ENCODE results near the gene OR7G1.

OR7G1 gene

GRCh38 chr19:9132422-9132821, 16.9 kb upstream of the OR7G1 start:
- Histone ChIP-seq H3K27ac (ENCODE audit: insufficient read depth in 1 of 2, low read depth in 1 of 2, low read length in 2 of 2, poor library complexity in 1 of 2, severe bottlenecking in 2 of 2) (no peak overlapping the region), H3K36me3 (ENCODE audit: control insufficient read depth in 4 of 4, insufficient read depth in 4 of 4, low read length in 3 of 4) (no peaks in the 10 kb centered on the region), H3K4me3 (ENCODE audit: control insufficient read depth in 1 of 7, extremely low read depth in 1 of 7, insufficient read depth in 4 of 7, low read depth in 2 of 7, low read length in 6 of 7) (no peak overlapping the region), H3K4me1 (ENCODE audit: control extremely low read depth in 1 of 4, control insufficient read depth in 4 of 4, insufficient read depth in 4 of 4, low read length in 3 of 4) (peaks cover 0 to 5% (median 3%) of the 10 kb centered on the region in 4 experiments), H3K27me3 (replicated peaks in 2 of 5; ENCODE audit: control insufficient read depth in 4 of 5, insufficient read depth in 5 of 5, low read length in 4 of 5) (no peaks in the 10 kb centered on the region), H3K9me3 (ENCODE audit: control extremely low read depth in 1 of 5, control insufficient read depth in 4 of 5, insufficient read depth in 2 of 5, low read depth in 1 of 5, low read length in 4 of 5) (no peaks in the 10 kb centered on the region)
- ChIA-PET CTCF (interaction anchor here (0.8 kb wide), 1 partner anchor 788 kb away, joined by 5 read pairs; no protein-coding TSS in a partner anchor), POLR2A (interaction anchor here (0.6 kb wide), 1 partner anchor 176 kb away, joined by 3 read pairs; no protein-coding TSS in a partner anchor)
- 88% methylated on average over 4 of the region's 5 CpGs for WGBS (ENCODE audit: insufficient coverage)
- DNase-seq: no peak

- WGBS (ENCODE audit: insufficient coverage): 9% methylated on average over 1 of the region's 1 CpG
- no peaks in the 10 kb centered on the region for H3K9me3 ChIP-seq (ENCODE audit: control extremely low read depth in 1 of 5, control insufficient read depth in 4 of 5, insufficient read depth in 2 of 5, low read depth in 1 of 5, low read length in 4 of 5)
- no peaks in the 10 kb centered on the region for H3K36me3 ChIP-seq (ENCODE audit: control insufficient read depth in 4 of 4, insufficient read depth in 4 of 4, low read length in 3 of 4)
- DNase-seq: peak; percentile 56 to 91 (median 87)
- ChIA-PET CTCF (no interaction called here), POLR2A (no interaction called here)
- H3K4me1 ChIP-seq (ENCODE audit: control extremely low read depth in 1 of 4, control insufficient read depth in 4 of 4, insufficient read depth in 4 of 4, low read length in 3 of 4): peaks cover 0 to 5% (median 3%) of the 10 kb centered on the region in 4 experiments
- H3K4me3 ChIP-seq (ENCODE audit: control insufficient read depth in 1 of 7, extremely low read depth in 1 of 7, insufficient read depth in 4 of 7, low read depth in 2 of 7, low read length in 6 of 7): no peak overlapping the region
- H3K27me3 ChIP-seq (replicated peaks in 2 of 5; ENCODE audit: control insufficient read depth in 4 of 5, insufficient read depth in 5 of 5, low read length in 4 of 5): peaks cover 0 to 5% (median 0%) of the 10 kb centered on the region in 5 experiments
- no peak overlapping the region for H3K27ac ChIP-seq (ENCODE audit: insufficient read depth in 1 of 2, low read depth in 1 of 2, low read length in 2 of 2, poor library complexity in 1 of 2, severe bottlenecking in 2 of 2)
Observed at GRCh38 chr19:9130965-9131364, 15.4 kb upstream of the OR7G1 start.

GRCh38 chr19:9128171-9128570, 12.6 kb upstream of the OR7G1 start:
- peaks cover 0 to 5% (median 2%) of the 10 kb centered on the region in 4 experiments for H3K4me1 ChIP-seq (ENCODE audit: control extremely low read depth in 1 of 4, control insufficient read depth in 4 of 4, insufficient read depth in 4 of 4, low read length in 3 of 4)
- POLR2A ChIA-PET: no interaction called here
- peak in 1 of 3 donors; percentile 34 for DNase-seq
- no peaks in the 10 kb centered on the region for H3K36me3 ChIP-seq (ENCODE audit: control insufficient read depth in 4 of 4, insufficient read depth in 4 of 4, low read length in 3 of 4)
- CTCF ChIA-PET: no interaction called here
- no peak overlapping the region for H3K4me3 ChIP-seq (ENCODE audit: control insufficient read depth in 1 of 7, extremely low read depth in 1 of 7, insufficient read depth in 4 of 7, low read depth in 2 of 7, low read length in 6 of 7)
- H3K27ac ChIP-seq (ENCODE audit: insufficient read depth in 1 of 2, low read depth in 1 of 2, low read length in 2 of 2, poor library complexity in 1 of 2, severe bottlenecking in 2 of 2): no peak overlapping the region
- H3K9me3 ChIP-seq (ENCODE audit: control extremely low read depth in 1 of 5, control insufficient read depth in 4 of 5, insufficient read depth in 2 of 5, low read depth in 1 of 5, low read length in 4 of 5): no peaks in the 10 kb centered on the region
- WGBS (ENCODE audit: insufficient coverage): no CpG with 5 or more reads among the region's 3 CpGs
- peaks cover 0 to 6% (median 0%) of the 10 kb centered on the region in 5 experiments for H3K27me3 ChIP-seq (replicated peaks in 2 of 5; ENCODE audit: control insufficient read depth in 4 of 5, insufficient read depth in 5 of 5, low read length in 4 of 5)

- H3K36me3 ChIP-seq (ENCODE audit: control insufficient read depth in 4 of 4, insufficient read depth in 4 of 4, low read length in 3 of 4): no peaks in the 10 kb centered on the region
- WGBS (ENCODE audit: insufficient coverage): 81% methylated on average over 1 of the region's 1 CpG
- H3K9me3 ChIP-seq (ENCODE audit: control extremely low read depth in 1 of 5, control insufficient read depth in 4 of 5, insufficient read depth in 2 of 5, low read depth in 1 of 5, low read length in 4 of 5): no peaks in the 10 kb centered on the region
- POLR2A ChIA-PET: no interaction called here
- peaks cover 0 to 6% (median 0%) of the 10 kb centered on the region in 5 experiments for H3K27me3 ChIP-seq (replicated peaks in 2 of 5; ENCODE audit: control insufficient read depth in 4 of 5, insufficient read depth in 5 of 5, low read length in 4 of 5)
- no peak within 1 kb of the TSS for H3K4me3 ChIP-seq (ENCODE audit: control insufficient read depth in 1 of 7, extremely low read depth in 1 of 7, insufficient read depth in 4 of 7, low read depth in 2 of 7, low read length in 6 of 7)
- no peak within 1 kb of the TSS for H3K27ac ChIP-seq (ENCODE audit: insufficient read depth in 1 of 2, low read depth in 1 of 2, low read length in 2 of 2, poor library complexity in 1 of 2, severe bottlenecking in 2 of 2)
- CTCF ChIA-PET: no interaction called here
- no peak for DNase-seq
- H3K4me1 ChIP-seq (ENCODE audit: control extremely low read depth in 1 of 4, control insufficient read depth in 4 of 4, insufficient read depth in 4 of 4, low read length in 3 of 4): peaks cover 0 to 5% (median 2%) of the 10 kb centered on the region in 4 experiments
Observed at GRCh38 chr19:9126900-9127405, 11.4 kb upstream of the OR7G1 start, which contains the start of gene OR7G3. OR7G3 (minus strand) TSS chr19:9126950; CDS start chr19:9126950, 0 bp downstream.

- Histone ChIP-seq H3K4me1 (ENCODE audit: control extremely low read depth in 1 of 4, control insufficient read depth in 4 of 4, insufficient read depth in 4 of 4, low read length in 3 of 4) (no peaks in the 10 kb centered on the region), H3K27me3 (replicated peaks in 2 of 5; ENCODE audit: control insufficient read depth in 4 of 5, insufficient read depth in 5 of 5, low read length in 4 of 5) (peaks cover 0 to 23% (median 3%) of the 10 kb centered on the region in 5 experiments), H3K36me3 (ENCODE audit: control insufficient read depth in 4 of 4, insufficient read depth in 4 of 4, low read length in 3 of 4) (no peaks in the 10 kb centered on the region), H3K4me3 (ENCODE audit: control insufficient read depth in 1 of 7, extremely low read depth in 1 of 7, insufficient read depth in 4 of 7, low read depth in 2 of 7, low read length in 6 of 7) (no peak overlapping the region), H3K27ac (ENCODE audit: insufficient read depth in 1 of 2, low read depth in 1 of 2, low read length in 2 of 2, poor library complexity in 1 of 2, severe bottlenecking in 2 of 2) (no peak overlapping the region), H3K9me3 (ENCODE audit: control extremely low read depth in 1 of 5, control insufficient read depth in 4 of 5, insufficient read depth in 2 of 5, low read depth in 1 of 5, low read length in 4 of 5) (no peaks in the 10 kb centered on the region)
- POLR2A ChIA-PET: no interaction called here
- 92% methylated on average over 2 of the region's 5 CpGs for WGBS (ENCODE audit: insufficient coverage)
- CTCF ChIA-PET: no interaction called here
- no peak for DNase-seq
Observed at GRCh38 chr19:9116547-9116946, 984 bp upstream of the OR7G1 start.

DNA sequence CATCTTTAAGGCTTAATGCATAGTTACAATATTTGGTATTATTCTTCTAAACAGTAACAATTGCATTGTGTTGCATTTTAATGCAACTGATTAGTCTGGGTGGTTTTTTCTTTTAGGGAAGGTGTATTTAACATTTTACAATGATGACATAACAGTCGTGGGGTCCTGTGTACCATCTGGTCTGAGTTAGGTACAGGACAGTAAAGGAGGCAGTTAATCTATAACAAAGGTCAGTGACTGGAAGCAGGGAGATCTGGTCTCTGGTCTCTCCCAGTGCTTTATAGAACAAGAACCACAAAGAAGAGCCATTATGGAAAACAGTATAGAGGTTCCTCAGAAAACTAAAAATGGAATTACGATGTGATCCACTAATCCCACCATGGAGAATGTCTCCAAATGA, 5.6 kb downstream of the OR7G1 start:
- H3K27ac ChIP-seq (ENCODE audit: insufficient read depth in 1 of 2, low read depth in 1 of 2, low read length in 2 of 2, poor library complexity in 1 of 2, severe bottlenecking in 2 of 2): no peak overlapping the region
- peaks cover 0 to 10% (median 4%) of the 10 kb centered on the region in 5 experiments for H3K27me3 ChIP-seq (replicated peaks in 2 of 5; ENCODE audit: control insufficient read depth in 4 of 5, insufficient read depth in 5 of 5, low read length in 4 of 5)
- H3K9me3 ChIP-seq (ENCODE audit: control extremely low read depth in 1 of 5, control insufficient read depth in 4 of 5, insufficient read depth in 2 of 5, low read depth in 1 of 5, low read length in 4 of 5): no peaks in the 10 kb centered on the region
- WGBS (ENCODE audit: insufficient coverage): 100% methylated on average over 1 of the region's 2 CpGs
- POLR2A ChIA-PET: no interaction called here
- no peak overlapping the region for H3K4me3 ChIP-seq (ENCODE audit: control insufficient read depth in 1 of 7, extremely low read depth in 1 of 7, insufficient read depth in 4 of 7, low read depth in 2 of 7, low read length in 6 of 7)
- DNase-seq: no peak
- no peaks in the 10 kb centered on the region for H3K36me3 ChIP-seq (ENCODE audit: control insufficient read depth in 4 of 4, insufficient read depth in 4 of 4, low read length in 3 of 4)
- H3K4me1 ChIP-seq (ENCODE audit: control extremely low read depth in 1 of 4, control insufficient read depth in 4 of 4, insufficient read depth in 4 of 4, low read length in 3 of 4): no peaks in the 10 kb centered on the region
- CTCF ChIA-PET: no interaction called here

DNA sequence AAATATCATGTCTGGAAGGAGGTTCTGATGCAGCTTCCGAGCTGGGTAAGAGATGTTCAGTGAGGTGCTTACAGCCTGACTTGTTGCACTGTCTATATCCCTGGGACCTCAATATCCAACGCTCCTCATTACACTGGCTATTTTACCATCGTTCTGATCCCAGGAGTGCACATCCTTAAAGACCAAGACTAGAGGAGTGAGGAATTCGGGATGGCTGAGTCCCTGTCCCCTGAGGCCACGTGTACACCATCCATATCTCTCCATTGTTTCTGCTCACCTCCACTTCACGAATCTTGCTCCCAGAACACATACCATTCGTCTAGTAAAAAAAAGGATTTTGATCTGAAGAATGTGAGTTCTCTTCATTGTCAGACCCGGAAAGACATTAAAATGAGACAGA, 8.2 kb downstream of the OR7G1 start, which contains the start of gene OR7G2:
Gene OR7G2, minus strand, starts transcription at position 101 of the 400 bp plus-strand sequence. CDS start 4,232 bp downstream, outside the sequence.
- H3K4me1 ChIP-seq (ENCODE audit: control extremely low read depth in 1 of 4, control insufficient read depth in 4 of 4, insufficient read depth in 4 of 4, low read length in 3 of 4): no peaks in the 10 kb centered on the region
- ChIA-PET CTCF (no interaction called here), POLR2A (no interaction called here)
- H3K4me3 ChIP-seq (ENCODE audit: control insufficient read depth in 1 of 7, extremely low read depth in 1 of 7, insufficient read depth in 4 of 7, low read depth in 2 of 7, low read length in 6 of 7): no peak within 1 kb of the TSS
- 58% methylated on average over 6 of the region's 8 CpGs for WGBS (ENCODE audit: insufficient coverage)
- H3K36me3 ChIP-seq (ENCODE audit: control insufficient read depth in 4 of 4, insufficient read depth in 4 of 4, low read length in 3 of 4): no peaks in the 10 kb centered on the region
- no peaks in the 10 kb centered on the region for H3K9me3 ChIP-seq (ENCODE audit: control extremely low read depth in 1 of 5, control insufficient read depth in 4 of 5, insufficient read depth in 2 of 5, low read depth in 1 of 5, low read length in 4 of 5)
- no peak for DNase-seq
- H3K27me3 ChIP-seq (replicated peaks in 2 of 5; ENCODE audit: control insufficient read depth in 4 of 5, insufficient read depth in 5 of 5, low read length in 4 of 5): peaks cover 0 to 9% (median 4%) of the 10 kb centered on the region in 5 experiments
- H3K27ac ChIP-seq (ENCODE audit: insufficient read depth in 1 of 2, low read depth in 1 of 2, low read length in 2 of 2, poor library complexity in 1 of 2, severe bottlenecking in 2 of 2): no peak within 1 kb of the TSS
